ENCODE measurements around the gene HDHD5. TPM values are rescaled to one million over a fixed set of nuclear protein-coding genes. Genes with fewer than 3 reads are reported as not detected.
A peak's percentile ranks its signal among the peaks of the same experiment; 100 is the strongest.

HDHD5 gene
- total RNA-seq, 3 donors from 2014 or later (not counting 1 experiment from before 2014, with no cell fraction given), result 12.0 to 16.5 (median 13.5) TPM

- intact Hi-C loops (cut with micrococcal nuclease), result no loop called here
- DNase-seq (peak in 1 of 2 donors; percentile 25), ATAC-seq (no peak)
- Histone ChIP-seq H3K27me3 (ENCODE audit: control insufficient read depth, insufficient read depth, low read length) (peaks cover 15% of the 10 kb centered on the region), H3K4me1 (ENCODE audit: control insufficient read depth, insufficient read depth, low read length) (peaks cover 44% of the 10 kb centered on the region), H3K36me3 (ENCODE audit: control insufficient read depth, insufficient read depth, low read length) (no peaks in the 10 kb centered on the region), H3K4me3 (ENCODE audit: low read length) (no peak within 1 kb of the TSS), H3K27ac (ENCODE audit: low read length) (no peak within 1 kb of the TSS), H3K9me3 (ENCODE audit: control insufficient read depth, insufficient read depth, low read length) (no peaks in the 10 kb centered on the region)
- Mint-ChIP-seq H3K27me3 (ENCODE audit: low read depth in 2 of 2) (peaks cover 14 to 21% of the 10 kb centered on the region in 2 donors), H3K4me1 (peaks cover 29 to 35% of the 10 kb centered on the region in 2 donors), H3K36me3 (peaks cover 5% of the 10 kb centered on the region), H3K9me3 (no peaks in the 10 kb centered on the region), H3K27ac (no peak within 1 kb of the TSS), H3K4me3 (peak within 1 kb of the TSS; percentile 69)
- WGBS (ENCODE audit: insufficient coverage), result 11% methylated on average over 69 of the region's 69 CpGs
- TF ChIP-seq, protein P1, sequence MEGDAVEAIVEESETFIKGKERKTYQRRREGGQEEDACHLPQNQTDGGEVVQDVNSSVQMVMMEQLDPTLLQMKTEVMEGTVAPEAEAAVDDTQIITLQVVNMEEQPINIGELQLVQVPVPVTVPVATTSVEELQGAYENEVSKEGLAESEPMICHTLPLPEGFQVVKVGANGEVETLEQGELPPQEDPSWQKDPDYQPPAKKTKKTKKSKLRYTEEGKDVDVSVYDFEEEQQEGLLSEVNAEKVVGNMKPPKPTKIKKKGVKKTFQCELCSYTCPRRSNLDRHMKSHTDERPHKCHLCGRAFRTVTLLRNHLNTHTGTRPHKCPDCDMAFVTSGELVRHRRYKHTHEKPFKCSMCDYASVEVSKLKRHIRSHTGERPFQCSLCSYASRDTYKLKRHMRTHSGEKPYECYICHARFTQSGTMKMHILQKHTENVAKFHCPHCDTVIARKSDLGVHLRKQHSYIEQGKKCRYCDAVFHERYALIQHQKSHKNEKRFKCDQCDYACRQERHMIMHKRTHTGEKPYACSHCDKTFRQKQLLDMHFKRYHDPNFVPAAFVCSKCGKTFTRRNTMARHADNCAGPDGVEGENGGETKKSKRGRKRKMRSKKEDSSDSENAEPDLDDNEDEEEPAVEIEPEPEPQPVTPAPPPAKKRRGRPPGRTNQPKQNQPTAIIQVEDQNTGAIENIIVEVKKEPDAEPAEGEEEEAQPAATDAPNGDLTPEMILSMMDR (IDR thresholded peaks at IDR 0.05), result no peak
Observed at GRCh38 chr22:17121233-17122195, 37.6 kb downstream of the HDHD5 start, which contains the start of gene TMEM121B. Gene TMEM121B (minus strand): TSS chr22:17121360. CDS start chr22:17121127, 233 bp downstream.

GRCh38 chr22:17120711-17121232 is 38.3 kb downstream of the HDHD5 start:
- H3K9me3 ChIP-seq (ENCODE audit: control insufficient read depth, insufficient read depth, low read length), result no peaks in the 10 kb centered on the region
- H3K27ac ChIP-seq (ENCODE audit: low read length), result no peak overlapping the region
- H3K27ac Mint-ChIP-seq, result no peak overlapping the region
- peaks cover 37 to 42% of the 10 kb centered on the region in 2 donors for H3K4me1 Mint-ChIP-seq
- TF ChIP-seq, protein P1 (IDR thresholded peaks at IDR 0.05), result no peak
- H3K27me3 Mint-ChIP-seq (ENCODE audit: low read depth in 2 of 2), result peaks cover 14 to 21% of the 10 kb centered on the region in 2 donors
- H3K27me3 ChIP-seq (ENCODE audit: control insufficient read depth, insufficient read depth, low read length), result peaks cover 15% of the 10 kb centered on the region
- H3K36me3 ChIP-seq (ENCODE audit: control insufficient read depth, insufficient read depth, low read length), result no peaks in the 10 kb centered on the region
- intact Hi-C loops (cut with micrococcal nuclease), result no loop called here
- peak in 2 of 3 donors; percentile 32 to 35 for ATAC-seq
- peaks cover 52% of the 10 kb centered on the region for H3K4me1 ChIP-seq (ENCODE audit: control insufficient read depth, insufficient read depth, low read length)
- H3K36me3 Mint-ChIP-seq, result peaks cover 5% of the 10 kb centered on the region
- no peak overlapping the region for H3K4me3 ChIP-seq (ENCODE audit: low read length)
- no peak overlapping the region for H3K4me3 Mint-ChIP-seq
- H3K9me3 Mint-ChIP-seq, result no peaks in the 10 kb centered on the region
- under 1% methylated on average over 70 of the region's 70 CpGs for WGBS (ENCODE audit: insufficient coverage)
- peak in 1 of 2 donors; percentile 42 for DNase-seq

- H3K36me3 ChIP-seq (ENCODE audit: control insufficient read depth, insufficient read depth, low read length), result no peaks in the 10 kb centered on the region
Observed at GRCh38 chr22:17120281-17120680, 38.8 kb downstream of the HDHD5 start.

More at GRCh38 chr22:17120281-17120680, 38.8 kb downstream of the HDHD5 start:
- H3K4me3 Mint-ChIP-seq, result peak overlapping the region; percentile 37
- ATAC-seq (peak; percentile 78 to 89 (median 81)), DNase-seq (peak; percentile 50 to 76)
- peaks cover 54% of the 10 kb centered on the region for H3K4me1 ChIP-seq (ENCODE audit: control insufficient read depth, insufficient read depth, low read length)
- no peaks in the 10 kb centered on the region for H3K9me3 Mint-ChIP-seq
- no peaks in the 10 kb centered on the region for H3K9me3 ChIP-seq (ENCODE audit: control insufficient read depth, insufficient read depth, low read length)
- H3K27me3 Mint-ChIP-seq (ENCODE audit: low read depth in 2 of 2), result peaks cover 14 to 21% of the 10 kb centered on the region in 2 donors
- H3K27me3 ChIP-seq (ENCODE audit: control insufficient read depth, insufficient read depth, low read length), result peaks cover 15% of the 10 kb centered on the region
- TF ChIP-seq, protein P1 (IDR thresholded peaks at IDR 0.05), result no peak
- 3% methylated on average over 43 of the region's 45 CpGs for WGBS (ENCODE audit: insufficient coverage)
- no peak overlapping the region for H3K27ac Mint-ChIP-seq
- H3K4me1 Mint-ChIP-seq, result peaks cover 41 to 45% of the 10 kb centered on the region in 2 donors
- no peak overlapping the region for H3K27ac ChIP-seq (ENCODE audit: low read length)
- peaks cover 5% of the 10 kb centered on the region for H3K36me3 Mint-ChIP-seq
- intact Hi-C loops (cut with micrococcal nuclease), result no loop called here
- no peak overlapping the region for H3K4me3 ChIP-seq (ENCODE audit: low read length)

Data from natural killer cell (primary cell).